Keratinocyte (primary cell): Measurements from ENCODE around the gene GPBP1. TPM values are rescaled to one million over a fixed set of nuclear protein-coding genes. Genes with fewer than 3 reads are reported as not detected.

ENCODE experiments used
- DNase-seq: peaks from one replicate; pipeline ENCODE4 v3.0.0-alpha.2; 2011; ENCODE audit warnings: low read depth, missing footprints, low spot score
- FAIRE-seq: peaks from 2 replicates; lab custom pipeline; 2011; peaks lifted over from hg19 to GRCh38; lab: Jason Lieb, UNC
- H2AFZ ChIP-seq: 2 replicates; pipeline ENCODE4 v1.6.0; 2012; ENCODE audit warnings: low read length, control low read depth, inconsistent platforms; ENCODE audit not compliant: control insufficient read depth
- H3K27ac ChIP-seq: 2 replicates; pipeline ENCODE4 v1.5.1; 2011; ENCODE audit warnings: low read length; ENCODE audit not compliant: control insufficient read depth, insufficient read depth
- H3K27me3 ChIP-seq: 3 replicates; pipeline ENCODE4 v1.6.0; 2011; ENCODE audit warnings: low read length; ENCODE audit not compliant: control insufficient read depth, insufficient read depth; ENCODE audit errors: extremely low read depth
- H3K36me3 ChIP-seq, 2 experiments: 2 replicates in 1 of 2; 3 replicates in 1 of 2; pipeline ENCODE4 v1.5.1; 2011; ENCODE audit warnings: low read length in 2 of 2, mild to moderate bottlenecking in 1 of 2; ENCODE audit not compliant: control insufficient read depth in 2 of 2, insufficient read depth in 2 of 2; ENCODE audit errors: extremely low read depth in 1 of 2
- H3K4me1 ChIP-seq: 3 replicates; pipeline ENCODE4 v1.5.1; 2011; ENCODE audit warnings: low read length; ENCODE audit not compliant: control insufficient read depth, insufficient read depth; ENCODE audit errors: extremely low read depth
- H3K4me2 ChIP-seq: 3 replicates; pipeline ENCODE4 v1.6.0; 2011; ENCODE audit warnings: low read depth, low read length; ENCODE audit not compliant: control insufficient read depth, insufficient read depth; ENCODE audit errors: extremely low read depth
- H3K4me3 ChIP-seq, 3 experiments: fragments of 200-600 bp in 1 of 3; sonication (generic) in 1 of 3; 2 replicates in 2 of 3; 3 replicates in 1 of 3; pipeline ENCODE4 v1.5.1; 2011 to 2016; ENCODE audit warnings: low read length in 3 of 3, mild to moderate bottlenecking in 3 of 3, control low read depth in 2 of 3, inconsistent platforms in 1 of 3, low read depth in 1 of 3, mixed read lengths in 1 of 3, mixed run types in 1 of 3, moderate library complexity in 1 of 3; ENCODE audit not compliant: control insufficient read depth in 2 of 3, insufficient read depth in 2 of 3; ENCODE audit errors: extremely low read depth in 1 of 3
- H3K79me2 ChIP-seq: 2 replicates; pipeline ENCODE4 v1.6.0; 2012; ENCODE audit warnings: low read length; ENCODE audit not compliant: control insufficient read depth, insufficient read depth
- H3K9ac ChIP-seq: 3 replicates; pipeline ENCODE4 v1.6.0; 2011; ENCODE audit warnings: low read length; ENCODE audit not compliant: control insufficient read depth, insufficient read depth; ENCODE audit errors: extremely low read depth
- H3K9me1 ChIP-seq: 3 replicates; pipeline ENCODE4 v1.6.0; 2011; ENCODE audit warnings: low read length; ENCODE audit not compliant: control insufficient read depth, insufficient read depth; ENCODE audit errors: extremely low read depth
- H3K9me3 ChIP-seq: 2 replicates; pipeline ENCODE4 v1.5.1; 2012; ENCODE audit warnings: low read depth, low read length; ENCODE audit not compliant: control insufficient read depth
- H4K20me1 ChIP-seq: 3 replicates; pipeline ENCODE4 v1.6.0; 2011; ENCODE audit warnings: low read length; ENCODE audit not compliant: control insufficient read depth, insufficient read depth; ENCODE audit errors: extremely low read depth
- CTCF ChIP-seq, 3 experiments: IDR thresholded peaks in 1 of 3; conservative IDR thresholded peaks in 1 of 3; optimal IDR thresholded peaks in 1 of 3; 2 replicates in 2 of 3; 3 replicates in 1 of 3; pipeline versions ENCODE3 to v1.5.1; 2011; ENCODE audit warnings: low read length in 3 of 3, mild to moderate bottlenecking in 3 of 3, moderate library complexity in 2 of 3, control low read depth in 1 of 3, inconsistent platforms in 1 of 3; ENCODE audit not compliant: insufficient read depth in 2 of 3; ENCODE audit errors: extremely low read depth in 1 of 3
- EZH2 ChIP-seq: IDR thresholded peaks from one replicate; pipeline ENCODE4 v1.6.1; 2012; ENCODE audit warnings: inconsistent platforms, mild to moderate bottlenecking, low read length, moderate library complexity
- dilution Hi-C: fragments of 300-500 bp; cut with MboI; formaldehyde crosslinking; loops from one replicate; pipeline ENCODE4 v1.7.0; 2020; ENCODE audit warnings: low sequenced_read_pairs; ENCODE audit not compliant: extremely low pct_ligation_motif_present
- polyA plus RNA-seq, 5 experiments: library from polyadenylated mRNA; depleted of rRNA in 3 of 5; stranded (reverse) in 3 of 5; stranded (forward) in 1 of 5; unstranded in 1 of 5; fragments of >200 nt; gene quantifications; 1 replicate in 1 of 5; 2 replicates in 3 of 5; 3 replicates in 1 of 5; pipeline versions ENCODE4 v1.2.1 to v1.2.3, GENCODE V29; 2011 to 2012; ENCODE audit warnings: missing spikeins in 2 of 5, low read depth in 1 of 5, low replicate concordance in 1 of 5

The GPBP1 gene
- polyA plus RNA-seq, 1 donor (not counting 4 experiments of a cell fraction or from before 2014, with no cell fraction given) = 44.1 TPM

GRCh38 chr5:57302643-57303042 is 128.8 kb downstream of the GPBP1 start:
- Histone ChIP-seq H2AFZ (no peak overlapping the region), H4K20me1 (no peaks in the 10 kb centered on the region), H3K27ac (no peak overlapping the region), H3K9me3 (no peaks in the 10 kb centered on the region), H3K9ac (no peak overlapping the region), H3K79me2 (no peaks in the 10 kb centered on the region), H3K36me3 (no peaks in the 10 kb centered on the region), H3K4me3 (no peak overlapping the region), H3K4me1 (peaks cover 8% of the 10 kb centered on the region), H3K9me1 (no peaks in the 10 kb centered on the region), H3K27me3 (peaks cover 9% of the 10 kb centered on the region), H3K4me2 (no peak overlapping the region)
- FAIRE-seq (no peak), DNase-seq (no peak)
- dilution Hi-C loops = no loop called here
- TF ChIP-seq CTCF (optimal IDR thresholded peaks at IDR 0.05 in 1 of 3, IDR thresholded peaks at IDR 0.05 in 1 of 3, conservative IDR thresholded peaks at IDR 0.05 in 1 of 3; ENCODE audit: extremely low read depth in 1 of 3, insufficient read depth in 2 of 3, low read length in 3 of 3) = peak in 1 of 3 experiments; percentile 1
- no peak for TF ChIP-seq EZH2

GRCh38 chr5:57303985-57304384 is 130.1 kb downstream of the GPBP1 start:
- H2AFZ ChIP-seq = no peak overlapping the region
- no peak overlapping the region for H3K27ac ChIP-seq
- DNase-seq = no peak
- no peaks in the 10 kb centered on the region for H4K20me1 ChIP-seq
- dilution Hi-C loops = no loop called here
- H3K9ac ChIP-seq = no peak overlapping the region
- TF ChIP-seq EZH2 = no peak
- TF ChIP-seq CTCF (optimal IDR thresholded peaks at IDR 0.05 in 1 of 3, IDR thresholded peaks at IDR 0.05 in 1 of 3, conservative IDR thresholded peaks at IDR 0.05 in 1 of 3; ENCODE audit: extremely low read depth in 1 of 3, insufficient read depth in 2 of 3, low read length in 3 of 3) = no peak
- H3K4me2 ChIP-seq = no peak overlapping the region
- no peaks in the 10 kb centered on the region for H3K9me3 ChIP-seq
- no peaks in the 10 kb centered on the region for H3K9me1 ChIP-seq
- H3K36me3 ChIP-seq = no peaks in the 10 kb centered on the region
- no peak for FAIRE-seq
- peaks cover 4% of the 10 kb centered on the region for H3K4me1 ChIP-seq
- H3K4me3 ChIP-seq = no peak overlapping the region
- peaks cover 9% of the 10 kb centered on the region for H3K27me3 ChIP-seq
- H3K79me2 ChIP-seq = no peaks in the 10 kb centered on the region
